A172 (cell line): Measurements from ENCODE around the gene ADCK1. TPM values are rescaled to one million over a fixed set of nuclear protein-coding genes. Genes with fewer than 3 reads are reported as not detected.
"Not testable (repeated sequence)": the region's sequence is repeated elsewhere in the genome, so short reads cannot be mapped to it uniquely, and the experiment has no call there.

Experiments
- DNase-seq: peaks from one replicate; pipeline ENCODE4 v3.0.0-alpha.2; 2015; ENCODE audit warnings: low spot score
- total RNA-seq: library from RNA; depleted of rRNA; stranded (reverse); fragments of >200 nt; shearing (Covaris generic); gene quantifications from 2 replicates; pipeline ENCODE4 v1.2.3, GENCODE V29; 2014

ADCK1 gene
- total RNA-seq, 1 experiment from 2014 or later: 4.7 TPM

- no peak for DNase-seq
Measured at GRCh38 chr14:77864580-77864979, 64.7 kb downstream of the ADCK1 start.

DNA sequence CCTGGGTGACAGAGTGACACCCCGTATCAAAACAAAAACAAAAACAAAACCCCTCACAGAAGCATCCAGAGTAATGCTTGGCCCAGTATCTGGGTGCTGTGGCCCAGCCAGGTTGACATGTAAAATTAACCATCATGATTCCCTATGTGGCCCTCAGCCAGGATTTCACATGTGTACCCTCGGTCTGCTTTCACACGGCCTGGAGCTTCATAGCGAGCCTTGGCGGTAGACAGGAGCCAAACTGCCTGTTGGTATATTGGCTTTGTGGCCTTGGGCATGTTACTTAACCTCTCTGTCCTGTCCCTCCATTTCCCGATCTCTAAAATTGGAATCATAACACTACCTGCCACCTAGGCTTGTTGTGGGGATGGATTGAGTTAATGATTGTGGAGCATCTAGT, 65.5 kb downstream of the ADCK1 start:
- DNase-seq: no peak

GRCh38 chr14:77866932-77867331, 67.0 kb downstream of the ADCK1 start:
- DNase-seq: no peak

DNA sequence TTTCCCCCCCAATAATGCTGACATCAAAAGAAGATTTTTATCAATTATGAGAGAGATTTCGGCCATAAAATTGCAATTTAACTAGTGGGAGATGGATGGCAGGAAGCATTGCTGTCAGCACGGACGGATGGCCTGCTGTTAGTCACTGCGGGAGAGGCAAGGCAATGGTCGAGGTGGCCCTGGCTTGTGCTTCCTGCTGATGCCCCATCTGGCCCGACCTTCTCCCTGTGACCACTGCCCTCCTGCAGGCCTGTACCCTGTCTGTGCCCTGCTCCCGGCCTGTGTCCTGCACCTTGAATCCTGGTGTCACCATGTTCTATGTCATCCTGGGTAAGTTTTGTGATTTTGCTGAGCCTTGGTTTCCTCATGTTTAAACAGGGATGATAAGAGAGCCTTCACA, 67.6 kb downstream of the ADCK1 start:
- no peak for DNase-seq

DNA sequence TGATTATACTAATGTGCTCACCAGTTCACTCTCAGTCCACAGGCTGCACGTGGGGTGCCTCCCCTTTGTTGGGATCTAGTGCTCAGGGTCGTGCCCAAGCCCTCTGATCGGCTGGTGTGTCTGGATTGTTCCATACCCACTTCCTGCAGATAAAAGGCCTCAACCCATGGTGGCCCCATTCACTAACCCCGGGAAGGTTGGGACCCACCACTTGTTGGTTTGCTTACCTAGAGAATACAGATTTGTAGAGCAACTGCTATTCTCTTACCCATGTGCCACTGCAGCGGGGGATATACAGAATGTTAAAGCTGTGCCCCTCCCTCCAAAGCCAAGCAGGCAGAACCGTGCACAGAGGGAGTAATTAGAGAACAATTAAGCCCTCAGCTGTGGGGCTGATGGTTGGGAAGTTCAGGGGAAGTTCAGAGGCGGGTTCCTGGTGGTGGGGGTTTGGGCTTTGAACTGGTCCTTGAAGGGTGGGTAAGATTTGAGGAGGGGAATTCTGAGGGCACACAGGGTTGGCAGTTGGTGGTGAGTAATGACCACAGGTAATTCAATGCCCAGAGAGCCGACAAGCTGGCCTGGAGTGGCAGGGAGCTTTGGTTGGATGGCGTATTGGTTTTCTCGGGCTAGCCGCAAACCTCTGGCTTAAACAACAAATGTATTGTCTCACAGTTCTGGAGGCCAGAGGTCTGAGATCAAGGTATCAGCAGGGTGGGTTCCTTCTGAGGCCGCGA, 68.8 kb downstream of the ADCK1 start:
- DNase-seq: no peak

- DNase-seq: no peak
Measured at GRCh38 chr14:77869340-77869739, 69.4 kb downstream of the ADCK1 start.

DNA sequence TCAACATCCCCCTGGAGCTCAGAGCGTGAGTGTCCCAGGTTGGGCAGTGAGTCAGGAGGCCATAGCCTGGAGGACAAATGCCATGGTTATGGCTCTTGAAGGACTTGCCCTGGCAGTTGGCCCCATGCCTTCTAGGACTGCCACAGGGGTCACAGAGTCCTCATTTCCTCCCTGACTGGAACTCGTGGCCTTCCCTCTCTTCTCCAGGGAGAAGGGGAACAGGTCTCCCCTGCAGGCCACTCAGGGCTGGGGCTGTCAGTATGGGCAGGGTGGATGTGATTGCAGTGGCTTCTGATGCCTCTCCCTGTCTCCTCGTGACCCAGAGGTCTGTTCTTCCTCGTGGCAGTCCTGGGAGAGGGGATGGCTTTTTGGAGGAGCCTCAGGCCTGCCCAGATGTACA, 70.7 kb downstream of the ADCK1 start:
- no peak for DNase-seq

DNA sequence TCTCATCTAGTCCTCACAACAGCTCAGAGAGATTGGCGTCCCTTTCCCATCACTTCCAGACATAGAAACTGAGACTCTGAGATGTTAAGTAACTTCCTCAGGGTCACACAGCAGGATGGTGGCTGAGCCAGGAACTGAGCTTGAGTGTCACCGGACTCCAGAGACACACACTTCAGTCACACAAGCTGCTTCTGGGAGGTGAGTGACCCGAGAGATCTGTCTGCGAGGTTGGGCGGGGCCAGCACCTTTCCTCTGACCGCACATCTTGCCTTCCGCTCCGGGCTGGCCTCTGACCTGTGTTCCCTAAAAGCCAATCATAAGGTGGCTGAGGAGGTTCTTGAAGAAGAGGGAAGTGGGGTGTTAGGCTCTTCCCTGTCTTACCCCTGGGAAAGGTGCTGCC, 72.2 kb downstream of the ADCK1 start:
- DNase-seq: no peak

DNA sequence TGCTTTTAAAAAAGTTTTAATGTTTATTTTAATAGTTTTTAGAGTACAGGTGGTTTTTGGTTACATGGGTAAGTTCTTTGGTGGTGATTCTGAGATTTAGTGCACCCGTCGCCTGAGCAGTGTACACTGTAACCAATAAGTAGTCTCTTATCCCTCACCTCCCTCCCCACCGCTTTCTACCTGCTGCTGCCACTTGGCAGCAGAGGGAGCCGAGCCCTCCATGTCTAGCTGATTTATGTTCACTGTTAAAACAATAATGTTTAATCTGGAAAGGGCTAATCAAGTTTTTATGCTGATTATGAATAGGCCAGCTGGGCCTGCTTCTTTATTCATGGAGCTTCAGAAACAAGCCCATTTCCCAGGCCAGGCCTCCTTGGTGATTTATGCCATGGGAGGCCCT, 73.1 kb downstream of the ADCK1 start:
- DNase-seq: no peak

- no peak for DNase-seq
Measured at GRCh38 chr14:77878783-77879182, 78.9 kb downstream of the ADCK1 start.

GRCh38 chr14:77880056-77880455, 80.1 kb downstream of the ADCK1 start:
- no peak for DNase-seq

GRCh38 chr14:77882098-77882497, 82.2 kb downstream of the ADCK1 start:
- DNase-seq: no peak

- no peak for DNase-seq
Measured at GRCh38 chr14:77882636-77883035, 82.7 kb downstream of the ADCK1 start.

DNA sequence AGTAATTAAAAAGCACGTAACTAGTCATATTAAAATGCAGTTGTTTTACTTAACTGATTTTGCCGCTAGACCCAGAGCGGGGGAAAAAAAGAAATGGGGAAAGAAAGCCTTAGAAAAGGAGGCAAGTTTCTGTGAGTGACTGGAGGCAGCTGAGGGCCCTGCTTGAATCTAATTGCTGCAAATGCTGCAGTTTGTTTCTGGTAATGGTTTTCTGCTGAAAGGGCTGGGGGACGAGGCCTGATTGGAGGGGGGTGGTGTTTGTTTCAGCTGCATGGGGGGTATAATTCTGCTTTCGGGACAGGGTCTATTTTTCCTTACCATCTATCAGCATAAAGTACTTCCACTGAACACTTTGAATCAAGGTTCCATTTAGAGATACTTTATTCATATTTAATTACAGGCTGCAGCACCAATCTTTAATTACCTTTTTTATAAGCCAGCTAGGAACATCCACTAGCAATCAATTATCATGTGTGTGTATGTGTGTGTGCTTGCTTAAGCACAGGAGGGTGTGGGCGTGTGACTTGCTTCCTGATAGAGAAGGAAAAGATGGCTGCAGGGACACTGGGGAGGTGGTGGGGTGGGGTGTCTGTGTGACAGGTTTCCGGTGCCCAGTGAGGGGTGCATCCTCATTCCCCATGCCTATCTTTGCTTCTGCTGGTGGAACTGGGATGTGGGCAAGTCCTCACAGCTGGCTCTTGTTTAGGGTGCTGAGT, 83.4 kb downstream of the ADCK1 start:
- DNase-seq: no peak

GRCh38 chr14:77883847-77884238, 83.9 kb downstream of the ADCK1 start:
- no peak for DNase-seq

- DNase-seq: no peak
Measured at GRCh38 chr14:77885367-77885766, 85.5 kb downstream of the ADCK1 start.

GRCh38 chr14:77886010-77886409, 86.1 kb downstream of the ADCK1 start:
- no peak for DNase-seq

GRCh38 chr14:77888903-77889302, 89.0 kb downstream of the ADCK1 start:
- not testable (repeated sequence) for DNase-seq

DNA sequence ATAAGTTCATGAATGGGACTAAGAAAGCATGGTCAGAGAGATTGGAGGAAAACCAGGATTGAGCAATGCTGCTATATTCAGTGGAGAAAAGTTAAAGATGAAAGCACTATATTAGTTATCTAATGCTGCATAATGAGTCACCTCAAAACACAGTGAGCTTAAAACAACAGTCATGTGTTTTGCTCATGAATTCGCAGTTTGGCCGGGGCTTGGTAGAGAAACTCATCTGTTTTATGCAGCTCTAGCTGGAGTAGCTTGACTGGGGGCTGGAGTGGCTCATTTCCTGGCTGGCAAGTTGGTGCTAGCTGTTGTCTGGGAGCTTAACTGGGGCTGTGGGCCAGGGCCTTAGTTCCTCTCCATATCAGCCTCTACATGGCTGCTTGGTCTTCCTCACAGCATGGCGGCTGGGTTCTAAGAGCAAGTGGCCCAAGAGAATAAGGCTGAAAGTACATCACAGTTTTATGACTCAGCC, 90.1 kb downstream of the ADCK1 start:
- DNase-seq: peak; percentile 32

DNA sequence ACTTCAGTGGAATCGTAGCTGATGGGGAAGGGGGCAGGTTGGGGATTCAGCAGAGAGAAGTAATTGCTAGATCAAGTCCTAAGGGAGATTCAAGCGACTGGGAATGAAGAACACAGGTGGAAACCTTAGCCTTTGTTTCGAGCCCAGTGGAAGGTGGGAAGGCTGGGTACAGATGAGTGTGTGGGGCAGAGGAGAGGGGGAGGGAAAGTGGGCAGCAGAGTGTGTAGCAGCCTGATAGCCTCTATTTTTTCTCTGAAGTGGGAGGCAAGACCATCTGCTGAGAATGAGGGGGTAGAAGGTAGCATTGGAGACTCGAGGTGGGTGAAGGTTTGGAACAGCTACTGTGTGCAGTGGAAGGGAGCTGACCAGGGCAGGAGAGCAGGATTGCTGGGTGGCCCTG, 91.0 kb downstream of the ADCK1 start:
- DNase-seq: no peak

- no peak for DNase-seq
Measured at GRCh38 chr14:77892381-77892871, 92.5 kb downstream of the ADCK1 start.

- no peak for DNase-seq
Measured at GRCh38 chr14:77892890-77893484, 93.1 kb downstream of the ADCK1 start.

GRCh38 chr14:77897374-77897773, 97.5 kb downstream of the ADCK1 start:
- no peak for DNase-seq
